ENCODE results near the gene AIG1.
A peak's percentile ranks its signal among the peaks of the same experiment; 100 is the strongest.

AIG1 gene

GRCh38 chr6:143023695-143024094 lies 37.0 kb upstream of the AIG1 start:
- no peak for DNase-seq (ENCODE audit: low read depth)
- no peak overlapping the region for H3K4me3 ChIP-seq (ENCODE audit: low read depth, low read length)
- TF ChIP-seq, protein P1, sequence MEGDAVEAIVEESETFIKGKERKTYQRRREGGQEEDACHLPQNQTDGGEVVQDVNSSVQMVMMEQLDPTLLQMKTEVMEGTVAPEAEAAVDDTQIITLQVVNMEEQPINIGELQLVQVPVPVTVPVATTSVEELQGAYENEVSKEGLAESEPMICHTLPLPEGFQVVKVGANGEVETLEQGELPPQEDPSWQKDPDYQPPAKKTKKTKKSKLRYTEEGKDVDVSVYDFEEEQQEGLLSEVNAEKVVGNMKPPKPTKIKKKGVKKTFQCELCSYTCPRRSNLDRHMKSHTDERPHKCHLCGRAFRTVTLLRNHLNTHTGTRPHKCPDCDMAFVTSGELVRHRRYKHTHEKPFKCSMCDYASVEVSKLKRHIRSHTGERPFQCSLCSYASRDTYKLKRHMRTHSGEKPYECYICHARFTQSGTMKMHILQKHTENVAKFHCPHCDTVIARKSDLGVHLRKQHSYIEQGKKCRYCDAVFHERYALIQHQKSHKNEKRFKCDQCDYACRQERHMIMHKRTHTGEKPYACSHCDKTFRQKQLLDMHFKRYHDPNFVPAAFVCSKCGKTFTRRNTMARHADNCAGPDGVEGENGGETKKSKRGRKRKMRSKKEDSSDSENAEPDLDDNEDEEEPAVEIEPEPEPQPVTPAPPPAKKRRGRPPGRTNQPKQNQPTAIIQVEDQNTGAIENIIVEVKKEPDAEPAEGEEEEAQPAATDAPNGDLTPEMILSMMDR (conservative IDR thresholded peaks at IDR 0.05; ENCODE audit: low read depth, low read length): no peak

- no peak overlapping the region for H3K4me3 ChIP-seq (ENCODE audit: low read depth, low read length)
- no peak for DNase-seq (ENCODE audit: low read depth)
- TF ChIP-seq, protein P1 (conservative IDR thresholded peaks at IDR 0.05; ENCODE audit: low read depth, low read length): no peak
Measured at GRCh38 chr6:143024977-143025376, 35.7 kb upstream of the AIG1 start.

GRCh38 chr6:143026696-143027449 lies 33.8 kb upstream of the AIG1 start:
- peak; percentile 59 for DNase-seq (ENCODE audit: low read depth)
- TF ChIP-seq, protein P1 (conservative IDR thresholded peaks at IDR 0.05; ENCODE audit: low read depth, low read length): peak; percentile 90
- H3K4me3 ChIP-seq (ENCODE audit: low read depth, low read length): no peak overlapping the region

DNA sequence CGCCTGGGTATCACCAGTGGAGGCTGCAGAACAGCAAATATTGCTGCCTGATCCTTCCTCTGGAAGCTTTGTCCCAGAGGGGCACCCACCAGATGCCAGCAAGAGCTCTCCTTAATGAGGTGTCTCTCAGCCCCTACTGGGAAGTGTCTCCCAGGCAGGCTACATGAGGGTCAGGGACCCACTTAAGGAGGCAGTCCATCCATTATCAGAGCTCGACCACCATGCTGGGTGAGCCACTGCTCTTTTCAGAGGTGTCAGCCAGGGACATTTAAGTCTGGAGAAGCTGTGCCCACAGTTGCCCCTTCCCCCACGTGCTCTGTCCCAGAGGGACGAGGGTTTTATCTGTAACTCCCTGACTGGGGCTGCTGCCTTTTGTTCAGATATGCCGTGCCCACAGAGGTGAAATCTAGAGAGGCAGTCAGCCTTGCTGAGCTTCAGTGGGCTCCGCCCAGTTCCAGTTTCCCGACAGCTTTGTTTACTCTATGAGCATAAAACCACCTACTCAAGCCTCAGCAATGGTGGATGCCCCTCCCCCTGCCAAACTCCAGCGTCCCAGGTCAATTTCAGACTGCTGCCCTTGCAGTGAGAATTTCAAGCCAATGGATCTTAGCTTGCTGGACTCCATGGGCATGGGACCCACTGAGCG lies 25.9 kb upstream of the AIG1 start:
- DNase-seq (ENCODE audit: low read depth): no peak
- TF ChIP-seq, protein P1 (conservative IDR thresholded peaks at IDR 0.05; ENCODE audit: low read depth, low read length): no peak
- no peak overlapping the region for H3K4me3 ChIP-seq (ENCODE audit: low read depth, low read length)

GRCh38 chr6:143037470-143037869 lies 23.2 kb upstream of the AIG1 start:
- TF ChIP-seq, protein P1 (conservative IDR thresholded peaks at IDR 0.05; ENCODE audit: low read depth, low read length): no peak
- no peak for DNase-seq (ENCODE audit: low read depth)

GRCh38 chr6:143038833-143039232 lies 21.9 kb upstream of the AIG1 start:
- no peak for DNase-seq (ENCODE audit: low read depth)
- no peak overlapping the region for H3K4me3 ChIP-seq (ENCODE audit: low read depth, low read length)
- TF ChIP-seq, protein P1 (conservative IDR thresholded peaks at IDR 0.05; ENCODE audit: low read depth, low read length): no peak

More at GRCh38 chr6:143037470-143037869, 23.2 kb upstream of the AIG1 start:
- no peak overlapping the region for H3K4me3 ChIP-seq (ENCODE audit: low read depth, low read length)

Data from choroid plexus epithelial cell (primary cell).